Measurements from ENCODE around the gene SMOC2. TPM values are rescaled to one million over a fixed set of nuclear protein-coding genes. Genes with fewer than 3 reads are reported as not detected.

The SMOC2 gene
- total and polyA plus RNA-seq, 2 experiments from 2014 or later, result 51.0 to 88.7 TPM

GRCh38 chr6:168501561-168501960 is 60.6 kb downstream of the SMOC2 start:
- Histone ChIP-seq H4K20me1 (ENCODE audit: insufficient read depth, poor library complexity, severe bottlenecking) (no peaks in the 10 kb centered on the region), H3K9me2 (replicated peaks; ENCODE audit: insufficient read depth) (no peaks in the 10 kb centered on the region), H3K9me3 (ENCODE audit: low read depth) (no peaks in the 10 kb centered on the region), H2AFZ (no peak overlapping the region), H3K79me2 (no peaks in the 10 kb centered on the region), H3K27ac (no peak overlapping the region), H3K4me3 (no peak overlapping the region), H3K4me2 (no peak overlapping the region), H3K4me1 (ENCODE audit: insufficient read depth) (peaks cover 5% of the 10 kb centered on the region), H3K36me3 (replicated peaks; ENCODE audit: insufficient read depth, low read depth) (no peaks in the 10 kb centered on the region), H3K27me3 (peaks cover 15% of the 10 kb centered on the region)
- DNase-seq (ENCODE audit: low spot score), result no peak
- WGBS (ENCODE audit: low lambda C conversion rate, missing lambda C conversion rate), result 98% methylated on average over 8 of the region's 8 CpGs
- TF ChIP-seq EZH2phosphoT487 (IDR thresholded peaks at IDR 0.05; ENCODE audit: low read depth, severe bottlenecking, unreplicated experiment) (no peak), EZH2 (IDR thresholded peaks at IDR 0.05; ENCODE audit: borderline replicate concordance) (no peak), CTCF (IDR thresholded peaks at IDR 0.05; ENCODE audit: poor library complexity) (no peak)

GRCh38 chr6:168504366-168504765 is 63.4 kb downstream of the SMOC2 start:
- WGBS (ENCODE audit: low lambda C conversion rate, missing lambda C conversion rate), result 97% methylated on average over 3 of the region's 3 CpGs
- Histone ChIP-seq H3K9me3 (ENCODE audit: low read depth) (no peaks in the 10 kb centered on the region), H3K4me3 (no peak overlapping the region), H3K79me2 (no peaks in the 10 kb centered on the region), H3K4me1 (ENCODE audit: insufficient read depth) (no peaks in the 10 kb centered on the region), H3K9me2 (replicated peaks; ENCODE audit: insufficient read depth) (no peaks in the 10 kb centered on the region), H3K27ac (no peak overlapping the region), H3K36me3 (replicated peaks; ENCODE audit: insufficient read depth, low read depth) (no peaks in the 10 kb centered on the region), H2AFZ (no peak overlapping the region), H3K27me3 (peaks cover 25% of the 10 kb centered on the region), H3K4me2 (no peak overlapping the region), H4K20me1 (ENCODE audit: insufficient read depth, poor library complexity, severe bottlenecking) (no peaks in the 10 kb centered on the region)
- no peak for DNase-seq (ENCODE audit: low spot score)
- TF ChIP-seq EZH2 (IDR thresholded peaks at IDR 0.05; ENCODE audit: borderline replicate concordance) (no peak), EZH2phosphoT487 (IDR thresholded peaks at IDR 0.05; ENCODE audit: low read depth, severe bottlenecking, unreplicated experiment) (no peak), CTCF (IDR thresholded peaks at IDR 0.05; ENCODE audit: poor library complexity) (no peak)

GRCh38 chr6:168506460-168506859 is 65.5 kb downstream of the SMOC2 start:
- Histone ChIP-seq H3K36me3 (replicated peaks; ENCODE audit: insufficient read depth, low read depth) (no peaks in the 10 kb centered on the region), H4K20me1 (ENCODE audit: insufficient read depth, poor library complexity, severe bottlenecking) (no peaks in the 10 kb centered on the region), H3K4me1 (ENCODE audit: insufficient read depth) (no peaks in the 10 kb centered on the region), H3K4me3 (no peak overlapping the region), H3K9me3 (ENCODE audit: low read depth) (no peaks in the 10 kb centered on the region), H3K9me2 (replicated peaks; ENCODE audit: insufficient read depth) (no peaks in the 10 kb centered on the region), H3K79me2 (no peaks in the 10 kb centered on the region), H3K4me2 (no peak overlapping the region), H2AFZ (no peak overlapping the region), H3K27ac (no peak overlapping the region), H3K27me3 (peaks cover 18% of the 10 kb centered on the region)
- TF ChIP-seq EZH2 (IDR thresholded peaks at IDR 0.05; ENCODE audit: borderline replicate concordance), result no peak
- no peak for DNase-seq (ENCODE audit: low spot score)
- WGBS (ENCODE audit: low lambda C conversion rate, missing lambda C conversion rate), result 78% methylated on average over 5 of the region's 5 CpGs

- no peaks in the 10 kb centered on the region for H3K36me3 ChIP-seq (replicated peaks; ENCODE audit: insufficient read depth, low read depth)
- H3K4me1 ChIP-seq (ENCODE audit: insufficient read depth), result no peaks in the 10 kb centered on the region
- DNase-seq (ENCODE audit: low spot score), result no peak
- 75% methylated on average over 12 of the region's 12 CpGs for WGBS (ENCODE audit: low lambda C conversion rate, missing lambda C conversion rate)
- no peak overlapping the region for H3K27ac ChIP-seq
- no peaks in the 10 kb centered on the region for H3K9me2 ChIP-seq (replicated peaks; ENCODE audit: insufficient read depth)
- H2AFZ ChIP-seq, result no peak overlapping the region
- peaks cover 14% of the 10 kb centered on the region for H3K27me3 ChIP-seq
- no peaks in the 10 kb centered on the region for H3K9me3 ChIP-seq (ENCODE audit: low read depth)
- H3K4me3 ChIP-seq, result no peak overlapping the region
- TF ChIP-seq EZH2phosphoT487 (IDR thresholded peaks at IDR 0.05; ENCODE audit: low read depth, severe bottlenecking, unreplicated experiment) (no peak), CTCF (IDR thresholded peaks at IDR 0.05; ENCODE audit: poor library complexity) (no peak), EZH2 (IDR thresholded peaks at IDR 0.05; ENCODE audit: borderline replicate concordance) (no peak)
- H3K79me2 ChIP-seq, result no peaks in the 10 kb centered on the region
- H4K20me1 ChIP-seq (ENCODE audit: insufficient read depth, poor library complexity, severe bottlenecking), result no peaks in the 10 kb centered on the region
- no peak overlapping the region for H3K4me2 ChIP-seq
Observed at GRCh38 chr6:168507297-168507696, 66.3 kb downstream of the SMOC2 start.
